ENCODE results near the gene C12orf57. TPM values are rescaled to one million over a fixed set of nuclear protein-coding genes. Genes with fewer than 3 reads are reported as not detected.

Gene C12orf57
- total and polyA plus RNA-seq, 9 of the 15 experiments (the other 6 are each of a cell fraction or from before 2014, with no cell fraction given) = 26.7 to 191 (median 107) TPM

DNA sequence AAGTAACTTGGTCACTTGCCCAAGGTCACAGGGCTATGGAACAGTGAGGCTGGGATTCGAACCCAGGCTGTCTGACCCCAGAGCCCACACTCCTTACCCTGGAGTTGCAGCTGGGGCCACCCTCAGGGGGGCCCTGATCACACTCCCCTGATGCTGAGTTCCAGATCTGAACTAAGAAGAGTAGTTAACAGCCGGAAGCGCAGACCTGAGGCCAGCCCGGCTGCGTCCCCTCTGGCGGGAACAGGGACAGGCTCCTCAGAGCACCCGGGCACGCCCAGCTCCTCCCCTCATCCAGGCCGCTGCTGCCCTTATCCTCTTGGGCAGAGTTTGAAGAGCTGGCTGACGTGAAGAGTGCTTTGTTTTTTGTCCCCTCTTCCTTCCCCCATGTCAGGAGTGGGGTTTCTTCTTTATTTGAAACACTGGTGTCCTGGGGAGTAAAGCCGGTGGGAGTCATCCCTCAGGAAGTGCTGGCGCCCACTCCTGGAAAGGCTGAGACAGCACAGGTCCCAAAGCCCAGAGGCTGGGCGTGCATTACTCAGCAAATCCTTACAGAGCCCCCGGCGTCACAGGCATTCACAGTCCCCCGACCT is 18.0 kb downstream of the C12orf57 start (continued):
- TF ChIP-seq MGA (IDR thresholded peaks at IDR 0.05) (no peak; the same call in 1 of the 2 replicates), PTBP1 (IDR thresholded peaks at IDR 0.05; ENCODE audit: low read depth, low read length) (no peak), NUFIP1 (IDR thresholded peaks at IDR 0.05; ENCODE audit: partially characterized antibody) (no peak), NCOA2 (IDR thresholded peaks at IDR 0.05; ENCODE audit: partially characterized antibody in 2 of 2) (no peak), ZNF24 (IDR thresholded peaks at IDR 0.05) (no peak), REST (IDR thresholded peaks at IDR 0.05; ENCODE audit: borderline replicate concordance) (peak; percentile 20; the same call in 1 of the 2 replicates), REST (CRISPR knock-in tag; IDR thresholded peaks at IDR 0.05; ENCODE audit: low read depth) (no peak), HES1 (IDR thresholded peaks at IDR 0.05; ENCODE audit: low read depth) (no peak)
